ENCODE measurements around the gene SLC9A9. TPM values are rescaled to one million over a fixed set of nuclear protein-coding genes. Genes with fewer than 3 reads are reported as not detected.

The SLC9A9 gene
- total RNA-seq, 1 experiment from 2014 or later, result 1.4 TPM

GRCh38 chr3:143511174-143511879, 336.9 kb downstream of the SLC9A9 start:
- intact Hi-C loops (cut with micrococcal nuclease; ENCODE audit: unreplicated experiment), result no loop called here
- TF ChIP-seq EZH2 (IDR thresholded peaks at IDR 0.05; ENCODE audit: borderline replicate concordance, low read depth, low read length, poor library complexity, severe bottlenecking) (no peak), CTCF (conservative IDR thresholded peaks at IDR 0.05; ENCODE audit: low read depth, low read length) (no peak)
- H3K9me3 ChIP-seq (ENCODE audit: low read depth, low read length, poor library complexity, severe bottlenecking), result no peaks in the 10 kb centered on the region
- no peak for DNase-seq (ENCODE audit: low spot score)
- no TSS peak for BruUV-seq (replicated peaks)
- ChIA-PET CTCF (no interaction called here), POLR2A (ENCODE audit: low non-redundant PET) (no interaction called here)
- no peak overlapping the region for H3K4me3 ChIP-seq (ENCODE audit: low read depth, low read length, poor library complexity, severe bottlenecking)
- H3K4me1 ChIP-seq (ENCODE audit: insufficient read depth, low read length, poor library complexity, severe bottlenecking), result no peaks in the 10 kb centered on the region
- H3K27ac ChIP-seq (ENCODE audit: low read depth, low read length, poor library complexity, severe bottlenecking), result no peak overlapping the region
- no peaks in the 10 kb centered on the region for H3K27me3 ChIP-seq (replicated peaks; ENCODE audit: insufficient read depth, low read depth, low read length, poor library complexity)
- no peaks in the 10 kb centered on the region for H3K36me3 ChIP-seq (ENCODE audit: insufficient read depth, low read length, poor library complexity, severe bottlenecking)

GRCh38 chr3:143510601-143511000, 337.7 kb downstream of the SLC9A9 start:
- intact Hi-C loops (cut with micrococcal nuclease; ENCODE audit: unreplicated experiment), result no loop called here

GRCh38 chr3:143507735-143508580, 340.3 kb downstream of the SLC9A9 start:
- no peak for DNase-seq (ENCODE audit: low spot score)
- intact Hi-C loops (cut with micrococcal nuclease; ENCODE audit: unreplicated experiment), result no loop called here
- Histone ChIP-seq H3K4me1 (ENCODE audit: insufficient read depth, low read length, poor library complexity, severe bottlenecking) (no peaks in the 10 kb centered on the region), H3K27me3 (replicated peaks; ENCODE audit: insufficient read depth, low read depth, low read length, poor library complexity) (no peaks in the 10 kb centered on the region), H3K27ac (ENCODE audit: low read depth, low read length, poor library complexity, severe bottlenecking) (no peak overlapping the region), H3K36me3 (ENCODE audit: insufficient read depth, low read length, poor library complexity, severe bottlenecking) (no peaks in the 10 kb centered on the region), H3K4me3 (ENCODE audit: low read depth, low read length, poor library complexity, severe bottlenecking) (no peak overlapping the region), H3K9me3 (ENCODE audit: low read depth, low read length, poor library complexity, severe bottlenecking) (no peaks in the 10 kb centered on the region)
- TF ChIP-seq CTCF (conservative IDR thresholded peaks at IDR 0.05; ENCODE audit: low read depth, low read length) (no peak), EZH2 (IDR thresholded peaks at IDR 0.05; ENCODE audit: borderline replicate concordance, low read depth, low read length, poor library complexity, severe bottlenecking) (no peak)
- ChIA-PET POLR2A (ENCODE audit: low non-redundant PET) (no interaction called here), CTCF (no interaction called here)
- no TSS peak for BruUV-seq (replicated peaks)

More at GRCh38 chr3:143510601-143511000, 337.7 kb downstream of the SLC9A9 start:
- no peak for DNase-seq (ENCODE audit: low spot score)
- BruUV-seq (replicated peaks), result no TSS peak
- CTCF ChIA-PET, result no interaction called here
- no peaks in the 10 kb centered on the region for H3K9me3 ChIP-seq (ENCODE audit: low read depth, low read length, poor library complexity, severe bottlenecking)
- no peaks in the 10 kb centered on the region for H3K36me3 ChIP-seq (ENCODE audit: insufficient read depth, low read length, poor library complexity, severe bottlenecking)
- POLR2A ChIA-PET (ENCODE audit: low non-redundant PET), result no interaction called here
- H3K4me1 ChIP-seq (ENCODE audit: insufficient read depth, low read length, poor library complexity, severe bottlenecking), result no peaks in the 10 kb centered on the region
- no peak for TF ChIP-seq EZH2 (IDR thresholded peaks at IDR 0.05; ENCODE audit: borderline replicate concordance, low read depth, low read length, poor library complexity, severe bottlenecking)
- TF ChIP-seq CTCF (conservative IDR thresholded peaks at IDR 0.05; ENCODE audit: low read depth, low read length), result no peak
- H3K27me3 ChIP-seq (replicated peaks; ENCODE audit: insufficient read depth, low read depth, low read length, poor library complexity), result no peaks in the 10 kb centered on the region
- H3K27ac ChIP-seq (ENCODE audit: low read depth, low read length, poor library complexity, severe bottlenecking), result no peak overlapping the region
- H3K4me3 ChIP-seq (ENCODE audit: low read depth, low read length, poor library complexity, severe bottlenecking), result no peak overlapping the region
